Endodermal cell (in vitro differentiated cells): Measurements from ENCODE around the gene TMEM63A. TPM values are rescaled to one million over a fixed set of nuclear protein-coding genes. Genes with fewer than 3 reads are reported as not detected.

Source experiments
- DNase-seq: peaks from one replicate; pipeline ENCODE4 v3.0.0-alpha.2; 2017
- H3K27ac ChIP-seq: 2 replicates; pipeline ENCODE4 v1.5.1; 2013; ENCODE audit warnings: mild to moderate bottlenecking, low read depth, low read length, moderate library complexity
- H3K27me3 ChIP-seq: 2 replicates; pipeline ENCODE4 v1.6.1; 2013; ENCODE audit warnings: mild to moderate bottlenecking, low read length, moderate library complexity; ENCODE audit not compliant: insufficient read depth, control insufficient read depth, poor library complexity, severe bottlenecking
- H3K36me3 ChIP-seq: 2 replicates; pipeline ENCODE4 v1.7.0; 2013; ENCODE audit warnings: mild to moderate bottlenecking, low read length, moderate library complexity; ENCODE audit not compliant: control insufficient read depth, insufficient read depth
- H3K4me1 ChIP-seq: one replicate; pipeline ENCODE4 v1.7.0; 2013; ENCODE audit warnings: low read length; ENCODE audit not compliant: control insufficient read depth, insufficient read depth
- H3K4me3 ChIP-seq: 2 replicates; pipeline ENCODE4 v1.5.1; 2013; ENCODE audit warnings: mild to moderate bottlenecking, low read length, moderate library complexity
- H3K9ac ChIP-seq: 2 replicates; pipeline ENCODE4 v1.6.1; 2013; ENCODE audit warnings: mild to moderate bottlenecking, low read length, moderate library complexity; ENCODE audit not compliant: poor library complexity, severe bottlenecking; ENCODE audit errors: extremely low read depth
- H3K9me3 ChIP-seq: 2 replicates; pipeline ENCODE4 v1.6.1; 2013; ENCODE audit warnings: mild to moderate bottlenecking, low read length, moderate library complexity; ENCODE audit not compliant: control insufficient read depth
- H3K27ac Mint-ChIP-seq: 2 replicates; pipeline ENCODE4 v1.8.0; 2020; ENCODE audit warnings: mixed read lengths
- H3K27me3 Mint-ChIP-seq: 2 replicates; pipeline ENCODE4 v1.8.0; 2021; ENCODE audit warnings: mild to moderate bottlenecking, mixed read lengths; ENCODE audit not compliant: insufficient read depth
- H3K36me3 Mint-ChIP-seq: 2 replicates; pipeline ENCODE4 v1.8.0; 2020; ENCODE audit warnings: low read depth, mixed read lengths
- H3K4me1 Mint-ChIP-seq: 2 replicates; pipeline ENCODE4 v1.8.0; 2020; ENCODE audit warnings: mixed read lengths
- H3K4me3 Mint-ChIP-seq: 2 replicates; pipeline ENCODE4 v1.8.0; 2020; ENCODE audit warnings: mild to moderate bottlenecking, moderate library complexity, mixed read lengths
- H3K9me3 Mint-ChIP-seq: 2 replicates; pipeline ENCODE4 v1.8.0; 2020; ENCODE audit warnings: mild to moderate bottlenecking, mixed read lengths
- WGBS, 2 experiments: methylation state at CpG; one replicate each; pipeline versions ENCODE4 v1.1.5 to v1.1.7; 2013; ENCODE audit warnings: missing lambda C conversion rate in 2 of 2, mixed read lengths in 1 of 2; ENCODE audit not compliant: insufficient coverage in 1 of 2, insufficient read length in 1 of 2; 5-methylcytosine and 5-hydroxymethylcytosine counted together
- total RNA-seq, 2 donors: library from RNA; stranded (reverse); fragmentation: NEBNext Ultra II Directional in 1 of 2; extraction: Animal tissue kit (Norgen Biotek cat#: 25700) in 1 of 2; gene quantifications; 2 replicates in 1 of 2; 3 replicates in 1 of 2; pipeline ENCODE4 v1.2.1, GENCODE V29; 2021
- TF ChIP-seq, protein P1 (sequence below): fragments of 200-600 bp; sonication (generic); conservative IDR thresholded peaks from 2 replicates; pipeline ENCODE4 v1.5.0; 2021; ENCODE audit warnings: antibody characterized with exemption, mild to moderate bottlenecking

TMEM63A gene
- total RNA-seq, 2 donors from 2014 or later: 194 to 232 TPM

DNA sequence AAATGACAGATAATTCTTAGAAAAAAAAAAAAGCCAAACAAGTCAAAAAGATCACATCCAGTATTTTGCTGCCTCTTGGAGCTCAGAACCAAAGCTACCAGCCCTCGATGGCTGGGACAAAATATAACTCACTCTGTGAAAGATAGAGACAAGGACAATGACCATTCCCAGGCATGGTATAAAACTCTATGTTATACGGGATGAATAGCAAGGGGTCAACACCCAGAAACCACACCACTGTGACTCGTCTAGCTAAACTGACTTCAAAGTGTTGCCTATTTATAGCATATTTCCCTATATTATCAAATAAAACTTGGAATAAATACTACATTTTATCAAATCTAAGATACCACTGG lies 10.1 kb downstream of the TMEM63A start:
- Histone ChIP-seq H3K27ac (no peak overlapping the region), H3K27me3 (no peaks in the 10 kb centered on the region), H3K4me3 (no peak overlapping the region), H3K9me3 (no peaks in the 10 kb centered on the region), H3K36me3 (peaks cover 93% of the 10 kb centered on the region), H3K9ac (no peak overlapping the region), H3K4me1 (peaks cover under 1% of the 10 kb centered on the region)
- Mint-ChIP-seq H3K36me3 (peaks cover 83% of the 10 kb centered on the region), H3K9me3 (no peaks in the 10 kb centered on the region), H3K4me1 (peaks cover 8% of the 10 kb centered on the region), H3K27me3 (no peaks in the 10 kb centered on the region), H3K27ac (no peak overlapping the region), H3K4me3 (no peak overlapping the region)
- TF ChIP-seq, protein P1, sequence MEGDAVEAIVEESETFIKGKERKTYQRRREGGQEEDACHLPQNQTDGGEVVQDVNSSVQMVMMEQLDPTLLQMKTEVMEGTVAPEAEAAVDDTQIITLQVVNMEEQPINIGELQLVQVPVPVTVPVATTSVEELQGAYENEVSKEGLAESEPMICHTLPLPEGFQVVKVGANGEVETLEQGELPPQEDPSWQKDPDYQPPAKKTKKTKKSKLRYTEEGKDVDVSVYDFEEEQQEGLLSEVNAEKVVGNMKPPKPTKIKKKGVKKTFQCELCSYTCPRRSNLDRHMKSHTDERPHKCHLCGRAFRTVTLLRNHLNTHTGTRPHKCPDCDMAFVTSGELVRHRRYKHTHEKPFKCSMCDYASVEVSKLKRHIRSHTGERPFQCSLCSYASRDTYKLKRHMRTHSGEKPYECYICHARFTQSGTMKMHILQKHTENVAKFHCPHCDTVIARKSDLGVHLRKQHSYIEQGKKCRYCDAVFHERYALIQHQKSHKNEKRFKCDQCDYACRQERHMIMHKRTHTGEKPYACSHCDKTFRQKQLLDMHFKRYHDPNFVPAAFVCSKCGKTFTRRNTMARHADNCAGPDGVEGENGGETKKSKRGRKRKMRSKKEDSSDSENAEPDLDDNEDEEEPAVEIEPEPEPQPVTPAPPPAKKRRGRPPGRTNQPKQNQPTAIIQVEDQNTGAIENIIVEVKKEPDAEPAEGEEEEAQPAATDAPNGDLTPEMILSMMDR: no peak
- WGBS, 2 experiments: 94 to 98% methylated on average over 2 to 3 of the region's 3 CpGs
- no peak for DNase-seq

DNA sequence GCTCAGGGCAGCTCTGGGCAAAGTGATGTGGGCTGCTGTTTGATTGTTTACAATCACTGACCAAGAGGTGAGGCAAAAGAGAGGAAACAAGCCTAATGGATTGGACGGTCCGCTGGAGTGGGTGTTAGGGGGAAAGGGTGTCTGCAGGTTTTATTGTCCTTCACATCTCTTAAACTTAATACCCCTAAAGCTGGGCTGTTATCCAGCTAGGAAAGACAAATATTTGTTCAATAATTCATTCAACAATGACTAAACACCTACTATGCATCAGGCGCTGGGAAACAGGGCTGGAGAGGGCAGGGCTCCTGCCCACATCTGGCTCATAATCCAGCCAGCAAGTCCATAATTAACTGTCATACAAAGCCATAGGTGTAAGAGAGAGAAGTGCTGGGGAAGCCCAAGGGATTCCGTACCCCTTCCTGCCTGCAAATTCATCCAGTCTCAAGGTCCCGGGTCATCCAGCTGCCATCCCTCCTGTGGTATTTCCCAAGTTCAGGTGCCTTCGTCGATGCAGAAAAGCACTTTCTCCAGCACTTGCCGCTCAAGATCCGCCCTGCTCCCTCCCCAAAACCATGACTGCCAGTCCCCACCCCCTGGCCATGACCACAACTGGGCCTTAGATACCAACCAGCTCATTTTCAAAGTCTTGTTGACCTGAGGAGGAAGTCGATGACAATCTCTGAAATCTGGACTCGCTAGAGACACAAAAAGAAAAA lies 10.7 kb downstream of the TMEM63A start:
- Mint-ChIP-seq H3K4me3 (no peak overlapping the region), H3K36me3 (peaks cover 85% of the 10 kb centered on the region), H3K4me1 (peaks cover 6% of the 10 kb centered on the region), H3K27ac (no peak overlapping the region), H3K27me3 (no peaks in the 10 kb centered on the region), H3K9me3 (no peaks in the 10 kb centered on the region)
- no peaks in the 10 kb centered on the region for H3K4me1 ChIP-seq
- H3K27ac ChIP-seq: no peak overlapping the region
- H3K4me3 ChIP-seq: no peak overlapping the region
- H3K27me3 ChIP-seq: no peaks in the 10 kb centered on the region
- no peaks in the 10 kb centered on the region for H3K9me3 ChIP-seq
- 87 to 91% methylated on average over 9 of the region's 11 CpGs for WGBS, 2 experiments
- no peak for DNase-seq
- H3K36me3 ChIP-seq: peaks cover 95% of the 10 kb centered on the region
- TF ChIP-seq, protein P1: no peak
- no peak overlapping the region for H3K9ac ChIP-seq

DNA sequence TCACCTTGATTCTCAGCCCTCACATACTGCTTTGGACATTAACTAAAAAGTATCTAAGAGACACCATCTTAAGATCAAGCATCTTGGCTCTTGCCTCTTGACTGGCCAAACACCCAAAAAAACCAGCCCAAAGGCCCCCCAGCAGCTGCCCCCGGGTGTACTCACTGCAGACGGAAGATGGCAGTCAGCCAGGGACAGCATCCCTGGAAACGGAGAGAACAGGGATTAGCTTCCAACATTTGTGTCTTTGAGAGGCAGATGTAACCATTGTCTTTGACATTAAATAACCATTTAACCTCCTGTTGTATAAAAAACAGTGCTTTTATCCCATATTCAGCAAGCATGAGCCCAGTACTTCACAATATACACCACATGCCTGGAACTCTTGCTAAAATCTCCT lies 11.3 kb downstream of the TMEM63A start:
- Histone ChIP-seq H3K36me3 (peaks cover 95% of the 10 kb centered on the region), H3K27me3 (no peaks in the 10 kb centered on the region), H3K4me3 (no peak overlapping the region), H3K27ac (no peak overlapping the region), H3K9ac (no peak overlapping the region), H3K9me3 (no peaks in the 10 kb centered on the region), H3K4me1 (no peaks in the 10 kb centered on the region)
- no peak overlapping the region for H3K27ac Mint-ChIP-seq
- no peaks in the 10 kb centered on the region for H3K27me3 Mint-ChIP-seq
- H3K9me3 Mint-ChIP-seq: no peaks in the 10 kb centered on the region
- peaks cover 85% of the 10 kb centered on the region for H3K36me3 Mint-ChIP-seq
- H3K4me3 Mint-ChIP-seq: no peak overlapping the region
- TF ChIP-seq, protein P1: no peak
- WGBS, 2 experiments: 88% methylated on average over 3 of the region's 3 CpGs; no CpG with 5 or more reads in 1 of the 2 experiments
- DNase-seq: no peak
- no peaks in the 10 kb centered on the region for H3K4me1 Mint-ChIP-seq
